Measurements from ENCODE around the gene PTPN4.

DNA sequence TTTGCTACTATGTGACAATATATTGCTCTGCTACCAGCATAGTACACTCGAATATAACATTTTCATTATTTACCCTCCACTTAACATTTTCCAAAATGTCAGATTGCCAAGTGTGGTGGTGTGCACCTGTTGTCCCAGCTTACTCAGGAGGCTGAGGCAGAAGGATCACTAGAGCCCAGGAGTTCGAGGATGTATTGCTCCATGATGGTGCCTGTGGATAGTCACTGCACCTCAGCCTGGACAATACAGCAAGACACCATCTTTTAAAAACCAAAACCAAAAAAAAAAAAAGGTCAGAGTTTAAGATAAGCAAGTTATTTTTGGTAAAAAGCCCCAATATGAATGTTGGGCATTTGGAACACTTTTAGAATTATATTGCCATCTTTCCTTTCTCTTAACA is 178.0 kb downstream of the PTPN4 start:
- TF ChIP-seq POLR2A (IDR thresholded peaks at IDR 0.05) (no peak), CTCF (IDR thresholded peaks at IDR 0.05) (no peak), EP300 (IDR thresholded peaks at IDR 0.05) (no peak)

Data from ovary (tissue), 3 donors.